Breast epithelium (tissue), 3 donors: ENCODE data around the gene PSD4.

Experiments used
- CTCF ChIP-seq, 3 donors: fragments of 450-650 bp; IDR thresholded peaks; one replicate each; pipeline ENCODE4 v1.5.1; 2016 to 2017; ENCODE audit warnings: antibody characterized with exemption in 3 of 3, mild to moderate bottlenecking in 3 of 3, moderate library complexity in 3 of 3
- POLR2A ChIP-seq: fragments of 450-650 bp; IDR thresholded peaks from one replicate; pipeline ENCODE4 v1.6.1; 2016; ENCODE audit warnings: antibody characterized with exemption, mild to moderate bottlenecking, moderate library complexity
- POLR2AphosphoS5 ChIP-seq, 3 donors: sonication (generic); formaldehyde crosslinking; IDR thresholded peaks; one replicate each; pipeline ENCODE4 v1.6.1; 2017; ENCODE audit warnings: antibody characterized with exemption in 3 of 3

GRCh38 chr2:113192459-113193100 lies 18.8 kb downstream of the PSD4 start:
- TF ChIP-seq CTCF (IDR thresholded peaks at IDR 0.05), result no peak
- TF ChIP-seq POLR2A, result no peak
- TF ChIP-seq POLR2AphosphoS5 (IDR thresholded peaks at IDR 0.05), result no peak
